SK-N-SH treated with all-trans-retinoic acid at 6 μM for 48 hours (cell line): ENCODE results near the gene HJV.

ENCODE experiments used
- ATAC-seq: fragments of 200-7000 bp; cut with Tn5 transposase; 3 replicates; pipeline ENCODE4 v1.9.1; 2020; ENCODE audit warnings: mild to moderate bottlenecking, moderate library complexity
- CREB5 ChIP-seq: fragments of 250-450 bp; sonication (Bioruptor Pico); IDR thresholded peaks from 2 replicates; pipeline ENCODE4 v1.5.1; 2020; ENCODE audit warnings: low read depth, mild to moderate bottlenecking, moderate library complexity
- CSDC2 ChIP-seq: fragments of 250-450 bp; sonication (Bioruptor Pico); IDR thresholded peaks from 2 replicates; pipeline ENCODE4 v1.5.0; 2020; ENCODE audit warnings: mild to moderate bottlenecking, moderate library complexity
- CSRNP3 ChIP-seq: fragments of 250-450 bp; sonication (Bioruptor Pico); IDR thresholded peaks from 2 replicates; pipeline ENCODE4 v1.5.1; 2021; ENCODE audit warnings: mild to moderate bottlenecking, moderate library complexity
- ESRRG ChIP-seq: fragments of 250-450 bp; sonication (Bioruptor Pico); IDR thresholded peaks from 2 replicates; pipeline ENCODE4 v1.6.1; 2021; ENCODE audit warnings: mild to moderate bottlenecking
- GLIS3 ChIP-seq: fragments of 250-450 bp; sonication (Bioruptor Pico); IDR thresholded peaks from 2 replicates; pipeline ENCODE4 v1.5.0; 2020; ENCODE audit warnings: mild to moderate bottlenecking, moderate library complexity
- PATZ1 ChIP-seq: fragments of 250-450 bp; sonication (Bioruptor Pico); IDR thresholded peaks from 2 replicates; pipeline ENCODE4 v1.8.0; 2020; ENCODE audit warnings: mild to moderate bottlenecking, moderate library complexity, borderline replicate concordance
- POU6F1 ChIP-seq: fragments of 250-450 bp; sonication (Bioruptor Pico); IDR thresholded peaks from 2 replicates; pipeline ENCODE4 v1.8.0; 2021; ENCODE audit warnings: low read depth, mild to moderate bottlenecking, moderate library complexity, borderline replicate concordance
- PPARA ChIP-seq: fragments of 250-450 bp; sonication (Bioruptor Pico); IDR thresholded peaks from 2 replicates; pipeline ENCODE4 v1.5.0; 2020; ENCODE audit warnings: mild to moderate bottlenecking, borderline replicate concordance
- RARB ChIP-seq: fragments of 250-450 bp; sonication (Bioruptor Pico); IDR thresholded peaks from 2 replicates; pipeline ENCODE4 v1.8.0; 2021; ENCODE audit warnings: mild to moderate bottlenecking, moderate library complexity
- TOX ChIP-seq: fragments of 250-450 bp; sonication (Bioruptor Pico); IDR thresholded peaks from 2 replicates; pipeline ENCODE4 v1.8.0; 2021; ENCODE audit warnings: mild to moderate bottlenecking, moderate library complexity, borderline replicate concordance
- TSHZ2 ChIP-seq: fragments of 250-450 bp; sonication (Bioruptor Pico); IDR thresholded peaks from 2 replicates; pipeline ENCODE4 v1.5.0; 2020; ENCODE audit warnings: mild to moderate bottlenecking, moderate library complexity
- ZC3H10 ChIP-seq: fragments of 250-450 bp; sonication (Bioruptor Pico); IDR thresholded peaks from 2 replicates; pipeline ENCODE4 v1.5.1; 2021; ENCODE audit warnings: mild to moderate bottlenecking, moderate library complexity
- ZFP3 ChIP-seq: fragments of 250-450 bp; sonication (Bioruptor Pico); IDR thresholded peaks from 2 replicates; pipeline ENCODE4 v1.5.0; 2020; ENCODE audit warnings: mild to moderate bottlenecking, moderate library complexity
- ZNF565 ChIP-seq: fragments of 450-650 bp; formaldehyde crosslinking; conservative IDR thresholded peaks from 2 replicates; pipeline ENCODE4 v1.5.0; 2020; ENCODE audit warnings: low read depth, mild to moderate bottlenecking, moderate library complexity
- ZNF70 ChIP-seq: fragments of 450-650 bp; formaldehyde crosslinking; IDR thresholded peaks from 2 replicates; pipeline ENCODE4 v1.5.0; 2020; ENCODE audit warnings: mild to moderate bottlenecking, moderate library complexity
- ZNF8 ChIP-seq: fragments of 450-650 bp; formaldehyde crosslinking; IDR thresholded peaks from 2 replicates; pipeline ENCODE4 v1.5.0; 2020; ENCODE audit warnings: mild to moderate bottlenecking, moderate library complexity

Gene HJV

GRCh38 chr1:146021050-146021445, 487 bp downstream of the HJV start (continued):
- no peak for TF ChIP-seq CREB5 (CRISPR knock-in tag)
- TF ChIP-seq TOX (CRISPR knock-in tag) = no peak
- TF ChIP-seq PPARA (CRISPR knock-in tag) = no peak

- ATAC-seq = no peak
- TF ChIP-seq RARB (CRISPR knock-in tag) (no peak), PATZ1 (CRISPR knock-in tag) (no peak), GLIS3 (no peak), ZFP3 (CRISPR knock-in tag) (no peak), ZNF8 (CRISPR knock-in tag) (no peak), CSRNP3 (no peak)
Observed at GRCh38 chr1:146020058-146021049, 1.2 kb downstream of the HJV start.

- no peak for ATAC-seq
Observed at GRCh38 chr1:146019231-146020057, 2.1 kb downstream of the HJV start.

More at GRCh38 chr1:146019231-146020057, 2.1 kb downstream of the HJV start:
- TF ChIP-seq ZNF70 (CRISPR knock-in tag) = no peak
- no peak for TF ChIP-seq POU6F1
- no peak for TF ChIP-seq ZNF565 (CRISPR knock-in tag)
- no peak for TF ChIP-seq GLIS3
- TF ChIP-seq CSRNP3 = no peak
- no peak for TF ChIP-seq ESRRG (CRISPR knock-in tag)
- TF ChIP-seq CREB5 (CRISPR knock-in tag) = no peak
- no peak for TF ChIP-seq CSDC2 (CRISPR knock-in tag)
- no peak for TF ChIP-seq TSHZ2 (CRISPR knock-in tag)
- no peak for TF ChIP-seq ZC3H10 (CRISPR knock-in tag)
- no peak for TF ChIP-seq TOX (CRISPR knock-in tag)
- TF ChIP-seq, all 23 proteins: peak for 0
